K562 (cell line): ENCODE data around the gene CAPRIN1. TPM values are rescaled to one million over a fixed set of nuclear protein-coding genes. Genes with fewer than 3 reads are reported as not detected.

ENCODE experiments used
- ATF7 ChIP-seq: fragments of 450-650 bp; IDR thresholded peaks from 2 replicates; pipeline ENCODE4 v1.7.1; 2014; ENCODE audit warnings: mild to moderate bottlenecking, moderate library complexity
- CREB3L1 ChIP-seq: fragments of 450-650 bp; IDR thresholded peaks from 2 replicates; pipeline ENCODE4 v1.6.1; 2014; ENCODE audit warnings: low read depth, mild to moderate bottlenecking, moderate library complexity, borderline replicate concordance
- ELF2 ChIP-seq: fragments of 250-450 bp; sonication (Bioruptor Pico); IDR thresholded peaks from 2 replicates; pipeline ENCODE4 v1.5.0; 2021; ENCODE audit warnings: mild to moderate bottlenecking
- ELK3 ChIP-seq: fragments of 450-650 bp; formaldehyde crosslinking; IDR thresholded peaks from 2 replicates; pipeline ENCODE4 v1.4.0; 2020; ENCODE audit warnings: mild to moderate bottlenecking
- LEF1 ChIP-seq: fragments of 450-650 bp; IDR thresholded peaks from 2 replicates; pipeline ENCODE4 v1.6.1; 2016; ENCODE audit warnings: mild to moderate bottlenecking
- SIN3A ChIP-seq, 2 experiments: fragments of 150-350 bp in 1 of 2; IDR thresholded peaks; 2 replicates each; pipeline ENCODE4 v1.6.1; 2011 to 2016; ENCODE audit warnings: borderline replicate concordance in 2 of 2, low read depth in 2 of 2, low read length in 2 of 2, mild to moderate bottlenecking in 2 of 2, moderate library complexity in 2 of 2; ENCODE audit not compliant: control insufficient read depth in 1 of 2
- TEAD2 ChIP-seq: fragments of 450-650 bp; IDR thresholded peaks from 2 replicates; pipeline ENCODE4 v1.6.1; 2016; ENCODE audit warnings: missing genetic modification characterization, control low read depth, missing compliant biosample characterization
- ZNF354B ChIP-seq: fragments of 250-450 bp; sonication (Bioruptor Pico); IDR thresholded peaks from 2 replicates; pipeline ENCODE4 v1.4.0; 2020
- ZNF408 ChIP-seq: fragments of 250-450 bp; sonication (Bioruptor Pico); IDR thresholded peaks from 2 replicates; pipeline ENCODE4 v1.4.0; 2020; ENCODE audit warnings: low read depth, mild to moderate bottlenecking, moderate library complexity
- polyA plus RNA-seq, 8 experiments: library from polyadenylated mRNA; depleted of rRNA in 4 of 8; stranded (reverse) in 5 of 8; unstranded in 3 of 8; fragments of >200 nt; fragmentation: Nextera tagmentation in 2 of 8; fragmentation: Illumina TruSeq in 1 of 8; extraction: Ambion mirVana in 2 of 8; extraction: Trizol in 1 of 8; gene quantifications; 2 replicates each; pipeline versions ENCODE4 v1.2.1 to v1.2.3, GENCODE V29; 2011 to 2014; ENCODE audit warnings: inconsistent platforms in 1 of 8, missing spikeins in 1 of 8
- total RNA-seq, 7 experiments: library from RNA; depleted of rRNA in 6 of 7; stranded (reverse); fragments of >200 nt in 6 of 7; fragmentation: Illumina TruSeq in 2 of 7; extraction: Trizol in 2 of 7; gene quantifications; 2 replicates each; pipeline versions ENCODE4 v1.2.1 to v1.2.3, GENCODE V29; 2011 to 2021; ENCODE audit warnings: low replicate concordance in 1 of 7
- TF ChIP-seq, protein P1 (sequence below): fragments of 450-650 bp; IDR thresholded peaks from 2 replicates; pipeline ENCODE4 v1.7.1; 2018; ENCODE audit warnings: mild to moderate bottlenecking, low read depth; ENCODE audit not compliant: partially characterized antibody
- TF ChIP-seq, protein P2 (sequence below): fragments of 250-450 bp; sonication (Bioruptor Pico); IDR thresholded peaks from 2 replicates; pipeline ENCODE4 v1.5.0; 2021
- TF ChIP-seq, protein P3 (sequence below), 2 experiments: IDR thresholded peaks in 1 of 2; conservative IDR thresholded peaks in 1 of 2; 2 replicates each; pipeline ENCODE4 v1.6.1; 2016; ENCODE audit warnings: low read depth in 2 of 2, mild to moderate bottlenecking in 1 of 2, missing compliant biosample characterization in 1 of 2, missing genetic modification characterization in 1 of 2, moderate library complexity in 1 of 2
- TF ChIP-seq, protein P4 (sequence below), 2 experiments: fragments of 450-650 bp; conservative IDR thresholded peaks; 2 replicates each; pipeline ENCODE4 v1.6.1; 2017; ENCODE audit warnings: mild to moderate bottlenecking in 2 of 2, moderate library complexity in 2 of 2

The CAPRIN1 gene
- total and polyA plus RNA-seq, 9 of the 15 experiments (the other 6 are each of a cell fraction or from before 2014, with no cell fraction given), result 49.6 to 271 (median 244) TPM

- TF ChIP-seq ELK3, result no peak
- TF ChIP-seq ELF2, result no peak
- TF ChIP-seq CREB3L1, result no peak
- TF ChIP-seq, protein P1, sequence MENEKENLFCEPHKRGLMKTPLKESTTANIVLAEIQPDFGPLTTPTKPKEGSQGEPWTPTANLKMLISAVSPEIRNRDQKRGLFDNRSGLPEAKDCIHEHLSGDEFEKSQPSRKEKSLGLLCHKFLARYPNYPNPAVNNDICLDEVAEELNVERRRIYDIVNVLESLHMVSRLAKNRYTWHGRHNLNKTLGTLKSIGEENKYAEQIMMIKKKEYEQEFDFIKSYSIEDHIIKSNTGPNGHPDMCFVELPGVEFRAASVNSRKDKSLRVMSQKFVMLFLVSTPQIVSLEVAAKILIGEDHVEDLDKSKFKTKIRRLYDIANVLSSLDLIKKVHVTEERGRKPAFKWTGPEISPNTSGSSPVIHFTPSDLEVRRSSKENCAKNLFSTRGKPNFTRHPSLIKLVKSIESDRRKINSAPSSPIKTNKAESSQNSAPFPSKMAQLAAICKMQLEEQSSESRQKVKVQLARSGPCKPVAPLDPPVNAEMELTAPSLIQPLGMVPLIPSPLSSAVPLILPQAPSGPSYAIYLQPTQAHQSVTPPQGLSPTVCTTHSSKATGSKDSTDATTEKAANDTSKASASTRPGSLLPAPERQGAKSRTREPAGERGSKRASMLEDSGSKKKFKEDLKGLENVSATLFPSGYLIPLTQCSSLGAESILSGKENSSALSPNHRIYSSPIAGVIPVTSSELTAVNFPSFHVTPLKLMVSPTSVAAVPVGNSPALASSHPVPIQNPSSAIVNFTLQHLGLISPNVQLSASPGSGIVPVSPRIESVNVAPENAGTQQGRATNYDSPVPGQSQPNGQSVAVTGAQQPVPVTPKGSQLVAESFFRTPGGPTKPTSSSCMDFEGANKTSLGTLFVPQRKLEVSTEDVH, result no peak
- TF ChIP-seq LEF1, result no peak
- TF ChIP-seq ZNF354B (CRISPR knock-in tag), result no peak
- 0 out of 2 replicates have a peak, but pooled peaks have one; percentile 41 for TF ChIP-seq TEAD2 (tag)
- TF ChIP-seq, protein P2, sequence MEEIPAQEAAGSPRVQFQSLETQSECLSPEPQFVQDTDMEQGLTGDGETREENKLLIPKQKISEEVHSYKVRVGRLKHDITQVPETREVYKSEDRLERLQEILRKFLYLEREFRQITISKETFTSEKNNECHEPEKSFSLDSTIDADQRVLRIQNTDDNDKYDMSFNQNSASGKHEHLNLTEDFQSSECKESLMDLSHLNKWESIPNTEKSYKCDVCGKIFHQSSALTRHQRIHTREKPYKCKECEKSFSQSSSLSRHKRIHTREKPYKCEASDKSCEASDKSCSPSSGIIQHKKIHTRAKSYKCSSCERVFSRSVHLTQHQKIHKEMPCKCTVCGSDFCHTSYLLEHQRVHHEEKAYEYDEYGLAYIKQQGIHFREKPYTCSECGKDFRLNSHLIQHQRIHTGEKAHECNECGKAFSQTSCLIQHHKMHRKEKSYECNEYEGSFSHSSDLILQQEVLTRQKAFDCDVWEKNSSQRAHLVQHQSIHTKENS, result no peak
- TF ChIP-seq SIN3A (IDR thresholded peaks at IDR 0.05; ENCODE audit: borderline replicate concordance in 2 of 2, control insufficient read depth in 1 of 2, low read depth in 2 of 2, low read length in 2 of 2), result no peak
- TF ChIP-seq, protein P3, sequence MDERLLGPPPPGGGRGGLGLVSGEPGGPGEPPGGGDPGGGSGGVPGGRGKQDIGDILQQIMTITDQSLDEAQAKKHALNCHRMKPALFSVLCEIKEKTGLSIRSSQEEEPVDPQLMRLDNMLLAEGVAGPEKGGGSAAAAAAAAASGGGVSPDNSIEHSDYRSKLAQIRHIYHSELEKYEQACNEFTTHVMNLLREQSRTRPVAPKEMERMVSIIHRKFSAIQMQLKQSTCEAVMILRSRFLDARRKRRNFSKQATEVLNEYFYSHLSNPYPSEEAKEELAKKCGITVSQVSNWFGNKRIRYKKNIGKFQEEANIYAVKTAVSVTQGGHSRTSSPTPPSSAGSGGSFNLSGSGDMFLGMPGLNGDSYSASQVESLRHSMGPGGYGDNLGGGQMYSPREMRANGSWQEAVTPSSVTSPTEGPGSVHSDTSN (CRISPR knock-in tag; IDR thresholded peaks at IDR 0.05; ENCODE audit: low read depth), result no peak
- TF ChIP-seq, protein P3 (tag; conservative IDR thresholded peaks at IDR 0.05; ENCODE audit: low read depth), result 0 out of 2 replicates have a peak, but pooled peaks have one; percentile 33
- TF ChIP-seq, protein P4, sequence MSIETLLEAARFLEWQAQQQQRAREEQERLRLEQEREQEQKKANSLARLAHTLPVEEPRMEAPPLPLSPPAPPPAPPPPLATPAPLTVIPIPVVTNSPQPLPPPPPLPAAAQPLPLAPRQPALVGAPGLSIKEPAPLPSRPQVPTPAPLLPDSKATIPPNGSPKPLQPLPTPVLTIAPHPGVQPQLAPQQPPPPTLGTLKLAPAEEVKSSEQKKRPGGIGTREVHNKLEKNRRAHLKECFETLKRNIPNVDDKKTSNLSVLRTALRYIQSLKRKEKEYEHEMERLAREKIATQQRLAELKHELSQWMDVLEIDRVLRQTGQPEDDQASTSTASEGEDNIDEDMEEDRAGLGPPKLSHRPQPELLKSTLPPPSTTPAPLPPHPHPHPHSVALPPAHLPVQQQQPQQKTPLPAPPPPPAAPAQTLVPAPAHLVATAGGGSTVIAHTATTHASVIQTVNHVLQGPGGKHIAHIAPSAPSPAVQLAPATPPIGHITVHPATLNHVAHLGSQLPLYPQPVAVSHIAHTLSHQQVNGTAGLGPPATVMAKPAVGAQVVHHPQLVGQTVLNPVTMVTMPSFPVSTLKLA (conservative IDR thresholded peaks at IDR 0.05), result peak; percentile 33; a peak in 1 of 4 replicates
- TF ChIP-seq ATF7, result peak; percentile 44; the same call in 1 of the 2 replicates
- no peak for TF ChIP-seq ZNF408 (CRISPR knock-in tag)
These were observed 6.7 kb upstream of the CAPRIN1 start (continued) for GRCh38 chr11:34044664-34045485.
